Measurements from ENCODE around the gene TLE3. TPM values are rescaled to one million over a fixed set of nuclear protein-coding genes. Genes with fewer than 3 reads are reported as not detected.

TLE3 gene
- total and polyA plus RNA-seq, 7 donors, result 16.8 to 82.0 (median 49.5) TPM

GRCh38 chr15:69998541-69999391, 99.0 kb downstream of the TLE3 start:
- Histone ChIP-seq H3K36me3 (no peaks in the 10 kb centered on the region), H3K27ac (no peak overlapping the region), H3K4me1 (no peaks in the 10 kb centered on the region), H3K4me3 (no peak overlapping the region), H3K27me3 (no peaks in the 10 kb centered on the region), H3K9me3 (peaks cover 0 to 5% (median 0%) of the 10 kb centered on the region in 4 donors)
- no peak for TF ChIP-seq EP300 (IDR thresholded peaks at IDR 0.05)
- intact Hi-C loops (cut with DNase I), result no loop called here
- WGBS, 2 donors, result 87 to 90% methylated on average over 15 of the region's 15 CpGs
- no peak for DNase-seq

GRCh38 chr15:69997813-69998212, 99.9 kb downstream of the TLE3 start:
- no peak overlapping the region for H3K4me3 ChIP-seq
- no peak for DNase-seq
- H3K27ac ChIP-seq, result no peak overlapping the region
- H3K27me3 ChIP-seq, result no peaks in the 10 kb centered on the region
- no peaks in the 10 kb centered on the region for H3K36me3 ChIP-seq
- H3K4me1 ChIP-seq, result no peaks in the 10 kb centered on the region
- TF ChIP-seq POLR2A (IDR thresholded peaks at IDR 0.05) (no peak), EP300 (IDR thresholded peaks at IDR 0.05) (no peak), POLR2AphosphoS5 (IDR thresholded peaks at IDR 0.05) (no peak), CTCF (IDR thresholded peaks at IDR 0.05) (no peak)
- intact Hi-C loops (cut with DNase I), result no loop called here
- H3K9me3 ChIP-seq, result peaks cover 0 to 4% (median 0%) of the 10 kb centered on the region in 4 donors
- WGBS, 2 donors, result 15 to 52% methylated on average over 2 of the region's 2 CpGs

Small RNA genes lying within 50 kb of the gene (small RNA-seq; reads per million reads assigned to genes)
- 2.4 to 5.1 (median 3.6) reads per million in 3 donors for gene MIR629
